Thyroid gland (tissue), 4 donors: ENCODE measurements around the gene SLC22A9.

Source experiments
- CTCF ChIP-seq, 6 experiments: fragments of 200-600 bp in 3 of 6; fragments of 450-650 bp in 3 of 6; sonication (generic) in 3 of 6; IDR thresholded peaks; one replicate each; pipeline ENCODE4 v1.5.1; 2016 to 2019; ENCODE audit warnings: antibody characterized with exemption in 6 of 6, mild to moderate bottlenecking in 2 of 6, inconsistent platforms in 1 of 6, moderate library complexity in 1 of 6
- POLR2A ChIP-seq, 2 donors: fragments of 450-650 bp; IDR thresholded peaks; one replicate each; pipeline ENCODE4 v1.6.1; 2017; ENCODE audit warnings: antibody characterized with exemption in 2 of 2, mild to moderate bottlenecking in 2 of 2, moderate library complexity in 1 of 2

DNA sequence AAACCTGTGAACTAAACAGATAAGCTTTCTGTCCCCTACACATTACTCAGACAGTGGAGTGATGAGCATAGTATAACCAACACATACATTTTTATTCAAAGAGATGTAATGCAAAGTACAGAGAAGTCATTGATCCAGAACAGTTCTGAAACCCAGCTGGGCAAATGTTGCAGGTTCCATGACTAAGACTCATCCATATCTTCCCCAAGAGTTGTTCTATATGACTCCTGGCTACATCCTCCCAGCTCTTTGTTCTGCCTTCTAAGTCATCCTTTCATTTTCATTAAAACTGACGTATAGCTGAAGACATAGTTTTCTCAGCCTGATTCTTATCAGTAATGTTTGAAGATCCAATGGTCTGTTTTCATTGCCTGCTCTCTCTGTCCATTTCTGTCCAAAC, 74.1 kb downstream of the SLC22A9 start:
- TF ChIP-seq CTCF (IDR thresholded peaks at IDR 0.05) (no peak), POLR2A (IDR thresholded peaks at IDR 0.05) (no peak)
